ENCODE data around the gene ABHD6.

- TF ChIP-seq KAT2B (IDR thresholded peaks at IDR 0.05; ENCODE audit: low read depth, low read length) (no peak), WHSC1 (IDR thresholded peaks at IDR 0.05; ENCODE audit: low read length) (no peak), CTCF (IDR thresholded peaks at IDR 0.05 in 2 of 3, conservative IDR thresholded peaks at IDR 0.05 in 1 of 3; ENCODE audit: insufficient read depth in 2 of 3, low read depth in 1 of 3, low read length in 3 of 3) (no peak)
These were observed 49.8 kb downstream of the ABHD6 start for GRCh38 chr3:58287354-58287753.

All from K562 (cell line).